K562 (cell line): ENCODE measurements around the gene ADM2. TPM values are rescaled to one million over a fixed set of nuclear protein-coding genes. Genes with fewer than 3 reads are reported as not detected.
A peak's percentile ranks its signal among the peaks of the same experiment; 100 is the strongest.

Experiments used
- ATAC-seq: fragments of 200-7000 bp; cut with Tn5 transposase; 3 replicates; pipeline ENCODE4 v1.9.1; 2020; ENCODE audit warnings: moderate library complexity
- BruUV-seq: library from RNA; stranded (reverse); fragments of 400-500 nt; replicated peaks from 2 replicates; lab custom pipeline; 2021; lab: Mats Ljungman, UMichigan
- CTCF ChIA-PET: fragments of 300-600 bp; formaldehyde crosslinking; extraction: SDS; loops from one replicate; lab custom pipeline; 2021; ENCODE audit warnings: low intra/inter-chr PET ratio; lab: Yijun Ruan, JAX
- POLR2A ChIA-PET: fragments of 300-600, 350-650 bp; sonication (Branson Sonifier 250); formaldehyde crosslinking; extraction: SDS; loops from one replicate; lab custom pipeline; 2021; ENCODE audit warnings: antibody characterized with exemption, inconsistent platforms; lab: Yijun Ruan, JAX
- DNase-seq, 4 experiments: peaks; one replicate each; pipeline versions ENCODE4 v3.0.0 to v3.0.0-alpha.2; 2011 to 2018; ENCODE audit warnings: low spot score in 3 of 4, mixed read lengths in 3 of 4; ENCODE audit errors: extremely low read depth in 1 of 4
- FAIRE-seq: peaks from 2 replicates; lab custom pipeline; 2011; peaks lifted over from hg19 to GRCh38; lab: Jason Lieb, UNC
- H2AFZ ChIP-seq: 2 replicates; pipeline ENCODE4 v1.6.0; 2011; ENCODE audit warnings: low read depth, low read length, control low read depth, inconsistent platforms
- H3K27ac ChIP-seq: fragments of 200-600 bp; 3 replicates; pipeline ENCODE4 v1.8.0; 2011; ENCODE audit warnings: low read depth, mild to moderate bottlenecking, control low read depth, inconsistent platforms, low read length, moderate library complexity, mixed read lengths; ENCODE audit errors: extremely low read depth
- H3K27me3 ChIP-seq, 2 experiments: fragments of 300-600 bp in 1 of 2; 2 replicates in 1 of 2; 3 replicates in 1 of 2; pipeline versions ENCODE4 v1.6.0 to v1.8.0; 2011; ENCODE audit warnings: inconsistent platforms in 2 of 2, low read length in 2 of 2, mild to moderate bottlenecking in 1 of 2, mixed read lengths in 1 of 2, moderate library complexity in 1 of 2; ENCODE audit not compliant: control insufficient read depth in 2 of 2, insufficient read depth in 2 of 2
- H3K36me3 ChIP-seq: fragments of 300-600 bp; 3 replicates; pipeline ENCODE4 v1.8.0; 2011; ENCODE audit warnings: mild to moderate bottlenecking, low read length, inconsistent platforms; ENCODE audit not compliant: control insufficient read depth, insufficient read depth
- H3K4me1 ChIP-seq, 2 experiments: fragments of 200-600 bp in 1 of 2; replicated peaks in 1 of 2; 2 replicates in 1 of 2; 3 replicates in 1 of 2; pipeline versions ENCODE4 v1.5.1 to v1.8.0; 2011; ENCODE audit warnings: inconsistent platforms in 2 of 2, low read length in 2 of 2, mild to moderate bottlenecking in 1 of 2, mixed read lengths in 1 of 2, moderate library complexity in 1 of 2; ENCODE audit not compliant: control insufficient read depth in 2 of 2, insufficient read depth in 2 of 2
- H3K4me2 ChIP-seq: 2 replicates; pipeline ENCODE4 v1.6.1; 2011; ENCODE audit warnings: low read length, control low read depth, inconsistent platforms, mixed read lengths; ENCODE audit not compliant: insufficient read depth
- H3K4me3 ChIP-seq: fragments of 200-600 bp; sonication (generic), shearing (Covaris generic); 2 replicates; pipeline ENCODE4 v1.5.1; 2016; ENCODE audit warnings: control low read depth, inconsistent platforms
- H3K79me2 ChIP-seq: fragments of 200-600 bp; 3 replicates; pipeline ENCODE4 v1.8.0; 2011; ENCODE audit warnings: low read length, inconsistent platforms; ENCODE audit not compliant: control insufficient read depth, insufficient read depth
- H3K9ac ChIP-seq, 2 experiments: 2 replicates each; pipeline versions ENCODE4 v1.6.0 to v1.6.1; 2011; ENCODE audit warnings: low read depth in 2 of 2, low read length in 2 of 2, control low read depth in 1 of 2, inconsistent platforms in 1 of 2, mild to moderate bottlenecking in 1 of 2, mixed read lengths in 1 of 2; ENCODE audit not compliant: insufficient read depth in 1 of 2
- H3K9me1 ChIP-seq: one replicate; pipeline ENCODE4 v1.6.0; 2011; ENCODE audit warnings: inconsistent platforms, mild to moderate bottlenecking, low read length, moderate library complexity; ENCODE audit not compliant: control insufficient read depth, insufficient read depth
- H3K9me3 ChIP-seq: replicated peaks from 2 replicates; pipeline ENCODE4 v1.5.1; 2011; ENCODE audit warnings: low read depth, low read length, inconsistent platforms; ENCODE audit not compliant: control insufficient read depth, insufficient read depth
- H4K20me1 ChIP-seq: replicated peaks from 2 replicates; pipeline ENCODE4 v1.6.1; 2011; ENCODE audit warnings: low read length, inconsistent platforms, mixed read lengths; ENCODE audit not compliant: control insufficient read depth, insufficient read depth
- CEBPG ChIP-seq, 3 experiments: fragments of 200-800 bp in 1 of 3; sonication (Bioruptor generic) in 1 of 3; sonication (generic) in 1 of 3; formaldehyde crosslinking in 1 of 3; IDR thresholded peaks in 2 of 3; conservative IDR thresholded peaks in 1 of 3; 2 replicates each; pipeline versions ENCODE4 v1.6.1 to v1.8.0; 2016 to 2022; ENCODE audit warnings: missing compliant biosample characterization in 2 of 3, missing genetic modification characterization in 2 of 3, mild to moderate bottlenecking in 1 of 3, missing genetic modification reagents in 1 of 3
- MTA2 ChIP-seq: fragments of 450-650 bp; IDR thresholded peaks from 2 replicates; pipeline ENCODE4 v1.6.1; 2016; ENCODE audit warnings: low read depth
- POLR2G ChIP-seq: fragments of 200-400 bp; formaldehyde crosslinking; IDR thresholded peaks from 2 replicates; pipeline ENCODE4 v1.6.1; 2017; ENCODE audit warnings: low read depth, mild to moderate bottlenecking, antibody characterized with exemption, low read length, moderate library complexity
- ZNF354B ChIP-seq: fragments of 250-450 bp; sonication (Bioruptor Pico); IDR thresholded peaks from 2 replicates; pipeline ENCODE4 v1.4.0; 2020
- WGBS: fragments of 100-300 bp; shearing (Covaris generic); methylation state at CpG from one replicate; pipeline ENCODE4 v1.1.6; 2016; ENCODE audit warnings: low coverage, mixed read lengths; ENCODE audit not compliant: insufficient coverage; ENCODE audit errors: missing lambda C conversion rate; 5-methylcytosine and 5-hydroxymethylcytosine counted together
- in situ Hi-C: fragments of 300-500 bp; cut with MboI; formaldehyde crosslinking; loops from 4 replicates; pipeline ENCODE4 v1.15.0; 2018; ENCODE audit warnings: inconsistent platforms, mixed read lengths
- intact Hi-C: fragments of 100-400 bp; cut with micrococcal nuclease; formaldehyde crosslinking; loops from 2 replicates; pipeline ENCODE4 v1.14.2; 2022
- polyA plus RNA-seq, 8 experiments: library from polyadenylated mRNA; depleted of rRNA in 4 of 8; stranded (reverse) in 5 of 8; unstranded in 3 of 8; fragments of >200 nt; fragmentation: Nextera tagmentation in 2 of 8; fragmentation: Illumina TruSeq in 1 of 8; extraction: Ambion mirVana in 2 of 8; extraction: Trizol in 1 of 8; gene quantifications; 2 replicates each; pipeline versions ENCODE4 v1.2.1 to v1.2.3, GENCODE V29; 2011 to 2014; ENCODE audit warnings: inconsistent platforms in 1 of 8, missing spikeins in 1 of 8
- total RNA-seq, 7 experiments: library from RNA; depleted of rRNA in 6 of 7; stranded (reverse); fragments of >200 nt in 6 of 7; fragmentation: Illumina TruSeq in 2 of 7; extraction: Trizol in 2 of 7; gene quantifications; 2 replicates each; pipeline versions ENCODE4 v1.2.1 to v1.2.3, GENCODE V29; 2011 to 2021; ENCODE audit warnings: low replicate concordance in 1 of 7

The ADM2 gene
- total and polyA plus RNA-seq, 9 of the 15 experiments (the other 6 are each of a cell fraction or from before 2014, with no cell fraction given): 0.11 to 5.1 (median 0.38) TPM

GRCh38 chr22:50452649-50453048 lies 28.7 kb upstream of the ADM2 start:
- no peak overlapping the region for H2AFZ ChIP-seq
- ChIA-PET POLR2A (interaction anchor here (1.0 kb wide), 1 partner anchor 33 kb away, joined by 3 read pairs; no protein-coding TSS in a partner anchor), CTCF (interaction anchor here (0.7 kb wide), 1 partner anchor 113 kb away, joined by 3 read pairs; no protein-coding TSS in a partner anchor)
- 68% methylated on average over 3 of the region's 5 CpGs for WGBS
- DNase-seq (no peak), ATAC-seq (no peak), FAIRE-seq (peak; percentile 15)
- peak overlapping the region; percentile 31; the same call in 1 of the 3 replicates for H3K27ac ChIP-seq
- H3K36me3 ChIP-seq: peaks cover 47% of the 10 kb centered on the region; the same call in 1 of the 3 replicates
- H3K27me3 ChIP-seq: no peaks in the 10 kb centered on the region
- intact Hi-C loops: no loop called here
- TF ChIP-seq CEBPG (CRISPR knock-in tag; IDR thresholded peaks at IDR 0.05): no peak
- TF ChIP-seq CEBPG (tag; conservative IDR thresholded peaks at IDR 0.05 in 1 of 2, IDR thresholded peaks at IDR 0.05 in 1 of 2): peak in 1 of 2 experiments; percentile 64; a peak in 2 of 4 replicates
- TF ChIP-seq ZNF354B (CRISPR knock-in tag): no peak
- no peaks in the 10 kb centered on the region for H4K20me1 ChIP-seq
- H3K79me2 ChIP-seq: no peaks in the 10 kb centered on the region
- peaks cover 0 to 20% of the 10 kb centered on the region in 2 experiments; a peak in 2 of 5 replicates for H3K4me1 ChIP-seq
- H3K4me3 ChIP-seq: no peak overlapping the region
- no TSS peak for BruUV-seq
- in situ Hi-C loops: no loop called here
- H3K9me3 ChIP-seq: no peaks in the 10 kb centered on the region
- H3K9ac ChIP-seq: no peak overlapping the region
- H3K4me2 ChIP-seq: no peak overlapping the region
- H3K9me1 ChIP-seq: peaks cover 2% of the 10 kb centered on the region

- Histone ChIP-seq H3K4me1 (peaks cover 0 to 9% of the 10 kb centered on the region in 2 experiments; a peak in 2 of 5 replicates), H3K27me3 (no peaks in the 10 kb centered on the region), H3K4me2 (no peak overlapping the region), H3K79me2 (no peaks in the 10 kb centered on the region), H3K9me3 (no peaks in the 10 kb centered on the region), H2AFZ (no peak overlapping the region), H4K20me1 (no peaks in the 10 kb centered on the region), H3K9ac (no peak overlapping the region), H3K27ac (no peak overlapping the region), H3K36me3 (peaks cover 44% of the 10 kb centered on the region; the same call in 1 of the 3 replicates), H3K4me3 (no peak overlapping the region), H3K9me1 (peaks cover 2% of the 10 kb centered on the region)
- ATAC-seq (no peak), FAIRE-seq (no peak), DNase-seq (no peak)
- WGBS: 96% methylated on average over 4 of the region's 27 CpGs
- BruUV-seq: no TSS peak
- in situ Hi-C loops (no loop called here), intact Hi-C loops (no loop called here)
- ChIA-PET CTCF (no interaction called here), POLR2A (no interaction called here)
- TF ChIP-seq POLR2G (peak; percentile 24), MTA2 (no peak)
Observed at GRCh38 chr22:50454556-50455075, 26.7 kb upstream of the ADM2 start.
